Embryonic facial prominence (tissue), 1 donor: ENCODE data around the gene MEGF6.
"Not testable (repeated sequence)": the region's sequence is repeated elsewhere in the genome, so short reads cannot be mapped to it uniquely, and the experiment has no call there.

Source experiments
- DNase-seq: peaks from one replicate; pipeline ENCODE4 v3.0.0-alpha.2; 2016; ENCODE audit errors: extremely low spot score

MEGF6 gene

DNA sequence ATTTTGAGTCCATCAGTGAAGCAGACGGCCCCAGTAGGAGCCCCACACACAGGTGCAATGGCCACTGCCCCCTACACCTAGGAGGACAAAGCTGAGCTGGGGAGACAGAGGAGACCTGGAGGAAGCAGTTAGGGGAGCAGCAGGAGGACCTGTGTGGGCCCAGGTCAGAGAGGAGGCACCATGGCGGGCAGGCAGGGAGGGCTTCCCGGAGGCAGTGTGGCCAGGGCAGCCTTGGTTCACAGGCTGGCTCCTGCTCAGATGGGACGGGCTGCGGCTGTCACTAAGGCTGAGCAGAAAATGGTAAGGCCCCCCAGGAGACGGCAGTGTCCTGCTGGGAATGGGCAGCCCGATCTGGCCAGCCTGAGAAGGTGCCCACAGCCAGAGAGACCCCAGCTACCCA lies 15.4 kb downstream of the MEGF6 start:
- DNase-seq, result no peak

DNA sequence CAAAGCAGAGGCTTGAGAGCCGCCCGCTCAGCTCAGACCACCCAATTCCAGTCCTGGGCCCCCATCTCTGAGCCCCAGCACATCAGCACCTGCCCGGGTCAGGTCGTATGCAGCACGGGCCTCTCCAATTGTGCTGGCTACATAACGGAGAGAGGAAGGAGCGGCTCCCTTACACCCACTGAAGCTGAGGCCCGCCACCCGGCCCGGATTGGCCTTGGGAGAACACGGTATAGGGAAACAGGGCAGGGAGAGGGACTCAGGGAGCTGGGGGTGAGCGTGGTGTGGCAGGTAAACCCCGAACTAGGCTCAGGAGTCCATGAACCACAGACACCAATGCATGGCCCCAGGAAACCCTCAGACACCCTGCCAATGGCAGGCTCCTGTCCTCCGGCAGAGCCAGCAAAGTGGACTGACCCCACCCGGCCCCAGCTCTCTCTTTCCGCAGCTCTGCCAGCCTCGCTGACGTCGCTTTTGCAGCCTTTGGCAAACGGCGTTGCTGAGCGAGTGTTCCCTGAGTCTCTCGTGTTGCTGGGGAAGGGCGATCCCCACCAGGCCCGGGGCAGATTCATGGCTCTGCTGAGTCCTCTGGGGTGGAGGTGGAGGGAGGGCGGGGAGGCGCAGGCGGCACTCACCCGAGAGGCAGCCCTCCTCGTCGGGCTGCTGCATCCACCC lies 16.5 kb downstream of the MEGF6 start:
- DNase-seq, result no peak

DNA sequence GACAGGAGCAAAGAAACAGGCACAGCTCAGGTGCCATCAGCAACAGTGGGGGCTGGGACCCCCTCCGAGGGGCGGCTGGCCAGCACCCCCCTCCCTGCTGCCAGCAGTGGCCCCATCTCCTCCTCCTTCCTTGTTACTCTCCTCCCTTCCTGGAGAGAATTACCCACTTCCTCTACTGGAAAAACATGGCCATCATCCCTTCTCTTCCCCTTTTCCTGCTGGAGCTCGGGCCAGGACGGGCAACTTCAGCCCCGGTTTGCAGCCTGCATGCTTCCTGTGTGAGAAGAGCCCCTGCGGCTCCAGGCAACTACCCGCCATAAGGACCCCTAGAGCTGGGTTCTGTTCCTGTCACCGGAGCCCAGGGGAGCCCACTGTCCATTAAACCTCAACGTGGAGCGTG lies 17.6 kb downstream of the MEGF6 start:
- DNase-seq, result no peak

DNA sequence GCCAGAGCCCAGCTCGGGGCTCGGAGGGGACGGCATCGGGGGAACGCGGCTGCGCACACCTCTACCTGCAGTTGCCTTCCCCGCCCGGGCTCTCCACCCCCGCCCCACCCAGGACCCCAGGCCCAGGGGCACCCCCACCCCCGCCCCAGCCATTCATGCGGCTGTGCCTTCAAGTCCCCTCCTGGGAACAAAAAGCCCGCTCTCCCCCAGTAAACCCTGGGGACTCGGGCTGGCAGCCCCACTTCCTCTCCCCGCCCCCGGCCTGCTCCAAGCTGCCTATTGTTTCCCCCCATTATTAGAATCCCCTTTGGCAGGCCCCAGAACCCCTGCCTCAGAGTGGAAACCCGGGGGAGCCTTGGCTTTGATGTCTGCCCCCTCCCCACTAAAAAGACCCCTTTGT lies 18.0 kb downstream of the MEGF6 start:
- DNase-seq, result no peak

GRCh38 chr1:3590951-3591865 lies 20.1 kb downstream of the MEGF6 start:
- DNase-seq, result no peak

GRCh38 chr1:3590139-3590763 lies 21.1 kb downstream of the MEGF6 start:
- no peak for DNase-seq

DNA sequence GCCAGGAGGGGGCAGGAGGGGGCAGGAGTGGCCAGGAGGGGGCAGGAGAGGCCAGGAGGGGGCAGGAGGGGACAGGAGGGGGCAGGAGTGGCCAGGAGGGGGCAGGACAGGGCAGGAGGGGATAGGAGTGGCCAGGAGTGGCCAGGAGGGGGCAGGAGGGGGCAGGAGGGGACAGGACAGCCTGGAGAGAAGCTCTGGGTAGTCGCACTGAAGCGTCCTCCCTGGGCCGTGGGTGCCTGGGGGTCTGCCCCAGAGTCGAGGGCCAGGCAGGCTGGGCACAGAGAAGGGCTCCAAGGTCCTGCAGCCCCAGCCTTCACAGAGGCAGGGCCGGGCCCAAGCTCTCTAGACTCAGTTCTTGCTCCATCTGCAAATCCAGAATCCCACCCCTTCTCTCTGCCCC lies 22.9 kb downstream of the MEGF6 start:
- no peak for DNase-seq

- DNase-seq, result no peak
These were observed 24.1 kb downstream of the MEGF6 start for GRCh38 chr1:3586986-3587759.

- no peak for DNase-seq
These were observed 25.3 kb downstream of the MEGF6 start for GRCh38 chr1:3585940-3586568.

DNA sequence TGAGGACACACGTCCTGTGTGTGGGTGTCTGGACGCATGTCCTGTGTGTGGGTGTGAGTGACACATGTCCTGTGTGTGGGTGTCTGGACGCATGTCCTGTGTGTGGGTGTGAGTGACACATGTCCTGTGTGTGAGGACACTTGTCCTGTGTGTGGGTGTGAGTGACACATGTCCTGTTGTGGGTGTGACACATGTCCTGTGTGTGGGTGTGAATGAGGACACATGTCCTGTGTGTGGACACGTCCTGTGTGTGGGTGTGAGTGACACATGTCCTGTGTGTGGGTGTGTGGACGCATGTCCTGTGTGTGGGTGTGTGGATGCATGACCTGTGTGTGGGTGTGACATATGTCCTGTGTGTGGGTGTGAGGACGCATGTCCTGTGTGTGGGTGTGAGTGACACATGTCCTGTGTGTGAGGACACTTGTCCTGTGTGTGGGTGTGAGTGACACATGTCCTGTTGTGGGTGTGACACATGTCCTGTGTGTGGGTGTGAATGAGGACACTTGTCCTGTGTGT lies 25.9 kb downstream of the MEGF6 start:
- not testable (repeated sequence) for DNase-seq

- DNase-seq, result no peak
These were observed 26.4 kb downstream of the MEGF6 start for GRCh38 chr1:3584915-3585314.

- not testable (repeated sequence) for DNase-seq
These were observed 27.6 kb downstream of the MEGF6 start for GRCh38 chr1:3583751-3584150.

DNA sequence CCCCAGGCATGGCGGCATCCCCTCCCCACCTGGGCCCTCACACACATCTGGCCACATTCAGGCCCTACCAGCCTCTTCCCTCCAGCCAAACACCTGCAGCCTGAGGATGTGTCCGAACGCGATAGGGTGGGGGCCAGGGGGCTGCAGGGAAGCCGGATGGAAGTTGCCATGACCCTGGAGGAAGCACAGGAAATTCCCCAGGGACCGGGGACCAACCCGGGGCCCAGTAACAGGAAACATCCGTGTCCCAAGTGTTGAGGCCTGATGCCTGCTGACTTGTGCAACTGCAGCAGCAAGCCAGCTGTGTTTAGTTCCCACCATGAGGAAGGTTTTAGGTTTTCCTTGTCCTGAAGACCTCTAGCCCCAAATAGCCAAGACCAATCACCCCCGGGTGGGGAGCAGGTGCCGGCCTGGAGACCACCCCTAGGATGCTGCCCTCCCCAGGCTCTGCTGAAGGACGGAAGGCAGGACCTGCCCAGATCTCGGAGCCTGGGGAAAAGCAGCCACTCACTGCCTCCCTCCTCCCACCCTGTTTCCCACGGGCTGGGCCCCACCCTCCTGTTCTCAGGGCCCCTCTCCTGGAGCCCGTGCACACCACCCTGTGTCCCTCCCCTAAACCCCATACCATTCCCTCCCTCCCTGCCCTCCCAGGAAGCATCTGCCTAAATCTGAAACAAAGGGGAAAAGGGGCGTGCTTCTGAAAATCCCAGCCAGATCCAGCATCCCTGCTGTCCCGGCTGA lies 29.8 kb downstream of the MEGF6 start:
- no peak for DNase-seq

GRCh38 chr1:3580231-3580630 lies 31.1 kb downstream of the MEGF6 start:
- DNase-seq, result no peak

DNA sequence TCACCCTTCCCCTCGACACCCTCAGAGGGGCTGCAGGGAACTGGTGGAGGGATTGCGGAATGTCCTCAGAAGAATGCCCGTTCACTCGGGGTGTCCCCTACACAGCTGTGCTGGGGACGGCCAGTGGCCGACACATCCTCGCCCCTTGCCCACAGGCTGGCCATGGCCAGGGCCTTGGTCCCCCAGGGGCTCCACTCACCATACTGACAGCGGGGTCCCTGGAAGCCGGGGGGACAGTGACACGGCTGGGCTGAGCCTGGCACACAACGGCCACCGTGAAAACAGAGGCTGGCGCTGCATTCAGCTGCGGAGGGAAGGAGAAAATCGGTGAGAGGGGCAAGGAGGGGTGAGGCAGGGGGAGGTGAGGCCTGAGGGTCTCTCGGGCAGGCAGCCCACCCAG lies 31.7 kb downstream of the MEGF6 start:
- no peak for DNase-seq

DNA sequence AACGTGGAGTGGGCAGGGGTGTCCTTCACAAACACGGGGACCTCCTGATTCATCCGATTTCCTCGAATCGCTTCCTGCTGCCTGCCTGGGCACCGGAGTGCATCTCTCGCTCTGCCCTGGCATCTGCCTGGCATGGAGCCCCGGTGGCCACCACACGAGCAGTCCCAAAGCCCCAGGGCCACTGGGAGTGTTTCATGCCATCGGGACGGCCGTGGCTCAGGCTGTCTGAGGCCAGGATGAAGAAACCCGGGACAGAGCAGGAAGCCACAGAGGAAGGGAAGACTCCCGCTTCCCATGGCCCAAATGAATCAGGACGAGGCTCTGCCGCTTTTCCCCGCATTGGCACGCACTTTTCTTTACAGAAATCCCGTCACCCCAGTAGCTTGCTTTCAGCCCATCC lies 32.4 kb downstream of the MEGF6 start:
- DNase-seq, result no peak

DNA sequence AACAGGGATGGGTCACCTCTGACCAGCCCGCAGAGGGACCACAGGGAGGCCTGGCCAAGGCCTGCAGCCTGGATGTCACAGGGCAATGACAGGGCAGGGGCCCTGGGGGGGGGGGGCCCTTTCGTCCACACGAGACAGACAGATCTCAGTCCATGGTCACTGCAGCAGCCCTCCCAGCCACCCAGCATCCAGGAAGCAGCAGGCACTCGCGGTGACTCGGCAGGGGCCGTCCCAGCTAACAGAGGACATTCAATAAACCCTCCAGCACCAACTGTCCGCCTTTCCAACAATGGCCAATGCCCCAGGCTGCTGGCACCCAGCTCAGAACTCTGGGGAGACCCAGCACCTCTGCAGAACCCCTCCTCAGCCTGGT lies 32.9 kb downstream of the MEGF6 start:
- DNase-seq, result no peak

- no peak for DNase-seq
These were observed 33.4 kb downstream of the MEGF6 start for GRCh38 chr1:3577711-3578432.

- DNase-seq, result no peak
These were observed 34.0 kb downstream of the MEGF6 start for GRCh38 chr1:3577300-3577699.

GRCh38 chr1:3575993-3576392 lies 35.3 kb downstream of the MEGF6 start:
- no peak for DNase-seq
